Mammary epithelial cell (primary cell): ENCODE results near the gene PHC2.

Experiments used
- CTCF ChIP-seq, 2 donors: IDR thresholded peaks in 1 of 2; conservative IDR thresholded peaks in 1 of 2; 2 replicates each; pipeline ENCODE4 v1.5.1; 2011 to 2012; ENCODE audit warnings: inconsistent platforms in 2 of 2, low read length in 2 of 2, mild to moderate bottlenecking in 2 of 2, control low read depth in 1 of 2, low read depth in 1 of 2; ENCODE audit not compliant: insufficient read depth in 1 of 2; ENCODE audit errors: extremely low read depth in 1 of 2
- EZH2 ChIP-seq: IDR thresholded peaks from 2 replicates; pipeline ENCODE4 v1.6.1; 2012; ENCODE audit warnings: low read length, inconsistent platforms, borderline replicate concordance

- TF ChIP-seq CTCF (conservative IDR thresholded peaks at IDR 0.05 in 1 of 2, IDR thresholded peaks at IDR 0.05 in 1 of 2; ENCODE audit: extremely low read depth in 1 of 2, insufficient read depth in 1 of 2, low read depth in 1 of 2, low read length in 2 of 2) = no peak
- TF ChIP-seq EZH2 = no peak
Measured at GRCh38 chr1:33468011-33468410, 37.1 kb upstream of the PHC2 start.
